GM23248 (cell line): ENCODE data around the gene FGF14. TPM values are rescaled to one million over a fixed set of nuclear protein-coding genes. Genes with fewer than 3 reads are reported as not detected.

Experiments used
- DNase-seq: peaks from one replicate; pipeline ENCODE4 v3.0.0-alpha.2; 2015
- H2AFZ ChIP-seq: fragments of 200-600 bp; sonication (generic); 2 replicates; pipeline ENCODE4 v1.6.1; 2016; ENCODE audit warnings: antibody characterized with exemption
- H3F3A ChIP-seq: fragments of 200-600 bp; sonication (generic); 2 replicates; pipeline ENCODE4 v1.6.1; 2016; ENCODE audit warnings: mild to moderate bottlenecking, antibody characterized with exemption, mixed run types; ENCODE audit not compliant: insufficient read depth
- H3K27ac ChIP-seq: fragments of 200-600 bp; sonication (generic); 2 replicates; pipeline ENCODE4 v1.5.1; 2016; ENCODE audit warnings: mild to moderate bottlenecking
- H3K27me3 ChIP-seq: fragments of 200-600 bp; sonication (generic); replicated peaks from 2 replicates; pipeline ENCODE4 v1.6.1; 2016; ENCODE audit warnings: mild to moderate bottlenecking; ENCODE audit not compliant: insufficient read depth
- H3K36me3 ChIP-seq: fragments of 200-600 bp; sonication (generic); 2 replicates; pipeline ENCODE4 v1.6.1; 2016; ENCODE audit warnings: low read depth, mild to moderate bottlenecking
- H3K4me1 ChIP-seq: fragments of 200-600 bp; sonication (generic); 2 replicates; pipeline ENCODE4 v1.6.1; 2016; ENCODE audit warnings: mild to moderate bottlenecking; ENCODE audit not compliant: insufficient read depth
- H3K4me2 ChIP-seq: fragments of 200-600 bp; sonication (generic); one replicate; pipeline ENCODE4 v1.6.1; 2016; ENCODE audit warnings: mild to moderate bottlenecking; ENCODE audit not compliant: unreplicated experiment
- H3K4me3 ChIP-seq: fragments of 200-600 bp; sonication (generic); 2 replicates; pipeline ENCODE4 v1.5.1; 2016; ENCODE audit warnings: mild to moderate bottlenecking
- H3K79me2 ChIP-seq: fragments of 200-600 bp; sonication (generic); 2 replicates; pipeline ENCODE4 v1.6.1; 2016; ENCODE audit warnings: mild to moderate bottlenecking; ENCODE audit not compliant: insufficient read depth
- H3K9ac ChIP-seq: fragments of 200-600 bp; sonication (generic); 2 replicates; pipeline ENCODE4 v1.6.1; 2016; ENCODE audit warnings: mild to moderate bottlenecking
- H3K9me2 ChIP-seq: fragments of 200-600 bp; sonication (generic); 2 replicates; pipeline ENCODE4 v1.6.1; 2016; ENCODE audit warnings: mixed run types, mild to moderate bottlenecking, moderate library complexity; ENCODE audit not compliant: insufficient read depth
- H3K9me3 ChIP-seq: fragments of 200-600 bp; sonication (generic); one replicate; pipeline ENCODE4 v1.6.1; 2017; ENCODE audit warnings: low read depth
- H4K20me1 ChIP-seq: fragments of 200-600 bp; sonication (generic); 2 replicates; pipeline ENCODE4 v1.6.0; 2016; ENCODE audit not compliant: insufficient read depth
- EZH2 ChIP-seq: fragments of 200-600 bp; sonication (generic); IDR thresholded peaks from 2 replicates; pipeline ENCODE4 v1.6.1; 2018; ENCODE audit warnings: antibody characterized with exemption, mild to moderate bottlenecking; ENCODE audit not compliant: insufficient read depth, poor library complexity, severe bottlenecking
- EZH2phosphoT487 ChIP-seq: fragments of 200-600 bp; sonication (generic); IDR thresholded peaks from 2 replicates; pipeline ENCODE4 v1.6.1; 2018; ENCODE audit warnings: antibody characterized with exemption, moderate library complexity, mild to moderate bottlenecking, low read depth; ENCODE audit not compliant: insufficient read depth
- WGBS, 2 experiments: methylation state at CpG; one replicate each; pipeline ENCODE4 v1.1.6; 2015 to 2017; ENCODE audit warnings: low lambda C conversion rate in 2 of 2, low coverage in 1 of 2; ENCODE audit errors: missing lambda C conversion rate in 2 of 2; 5-methylcytosine and 5-hydroxymethylcytosine counted together
- in situ Hi-C: fragments of 300-500 bp; cut with MboI; formaldehyde crosslinking; loops from 2 replicates; pipeline ENCODE4 v1.15.0; 2020
- polyA plus RNA-seq: library from polyadenylated mRNA; unstranded; fragments of >200 nt; fragmentation: Nextera tagmentation; extraction: Ambion mirVana; gene quantifications from 2 replicates; pipeline ENCODE4 v1.2.1, GENCODE V29; 2016
- total RNA-seq: library from RNA; depleted of rRNA; stranded (reverse); fragments of >200 nt; shearing (Covaris generic); gene quantifications from 2 replicates; pipeline ENCODE4 v1.2.3, GENCODE V29; 2014

The FGF14 gene
- total and polyA plus RNA-seq, 2 experiments from 2014 or later, result 1.9 TPM; not detected in 1

- no peak overlapping the region for H2AFZ ChIP-seq
- in situ Hi-C loops, result no loop called here
- DNase-seq, result peak; percentile 8
These were observed 265.0 kb downstream of the FGF14 start for GRCh38 chr13:102136735-102137296.

GRCh38 chr13:102132777-102133295, 269.0 kb downstream of the FGF14 start:
- Histone ChIP-seq H3K27ac (no peak overlapping the region), H3K4me3 (no peak overlapping the region), H3K36me3 (no peaks in the 10 kb centered on the region), H3K4me1 (peaks cover 7% of the 10 kb centered on the region; the same call in 1 of the 2 replicates), H3K79me2 (no peaks in the 10 kb centered on the region), H3K9me3 (no peaks in the 10 kb centered on the region), H3K4me2 (no peak overlapping the region), H3K27me3 (peaks cover 9% of the 10 kb centered on the region; the same call in 1 of the 2 replicates), H3K9ac (no peak overlapping the region), H4K20me1 (no peaks in the 10 kb centered on the region), H3F3A (no peaks in the 10 kb centered on the region), H3K9me2 (no peaks in the 10 kb centered on the region), H2AFZ (no peak overlapping the region)
- no peak for TF ChIP-seq EZH2
- WGBS, 2 experiments, result 78 to 85% methylated on average over 3 of the region's 3 CpGs
- DNase-seq, result no peak
- in situ Hi-C loops, result no loop called here

More at GRCh38 chr13:102136735-102137296, 265.0 kb downstream of the FGF14 start:
- no peaks in the 10 kb centered on the region for H3K36me3 ChIP-seq
- no peaks in the 10 kb centered on the region for H3K9me2 ChIP-seq
- no peak overlapping the region for H3K4me2 ChIP-seq
- H3K9me3 ChIP-seq, result no peaks in the 10 kb centered on the region
- H3K4me1 ChIP-seq, result no peaks in the 10 kb centered on the region
- WGBS, 2 experiments, result 77 to 83% methylated on average over 3 of the region's 3 CpGs
- no peak overlapping the region for H3K27ac ChIP-seq
- no peaks in the 10 kb centered on the region for H4K20me1 ChIP-seq
- H3K9ac ChIP-seq, result no peak overlapping the region
- peaks cover 9% of the 10 kb centered on the region; the same call in 1 of the 2 replicates for H3K27me3 ChIP-seq
- TF ChIP-seq EZH2 (no peak), EZH2phosphoT487 (no peak)
- no peaks in the 10 kb centered on the region for H3K79me2 ChIP-seq
- no peaks in the 10 kb centered on the region for H3F3A ChIP-seq
- no peak overlapping the region for H3K4me3 ChIP-seq

DNA sequence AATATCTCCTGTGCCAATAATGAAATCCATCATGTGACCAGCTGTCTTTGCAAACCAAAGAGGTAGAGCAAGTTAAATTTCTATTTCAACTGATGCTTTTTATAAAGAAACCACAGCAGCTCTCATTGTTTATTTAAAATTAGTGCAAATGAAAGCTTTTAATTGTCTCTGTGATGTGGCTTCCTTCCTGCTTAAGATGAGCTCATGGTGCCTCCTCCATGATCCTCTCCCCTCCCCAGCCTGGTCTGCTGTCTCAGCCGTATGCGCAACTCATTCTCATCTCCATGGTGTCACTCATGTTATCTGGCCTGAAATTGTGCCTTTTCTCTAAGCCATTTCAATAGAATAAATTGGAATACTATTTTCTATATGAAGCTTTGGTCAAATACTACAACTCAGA, 270.6 kb downstream of the FGF14 start:
- H2AFZ ChIP-seq, result no peak overlapping the region
- H3K27me3 ChIP-seq, result peaks cover 9% of the 10 kb centered on the region; the same call in 1 of the 2 replicates
- no peak for DNase-seq
- TF ChIP-seq EZH2 (no peak), EZH2phosphoT487 (no peak)
- in situ Hi-C loops, result no loop called here
- no peak overlapping the region for H3K4me2 ChIP-seq
- H3K4me1 ChIP-seq, result peaks cover 7% of the 10 kb centered on the region; the same call in 1 of the 2 replicates
- H3K9me2 ChIP-seq, result no peaks in the 10 kb centered on the region
- H3K79me2 ChIP-seq, result no peaks in the 10 kb centered on the region
- H3K9me3 ChIP-seq, result no peaks in the 10 kb centered on the region
- no peaks in the 10 kb centered on the region for H3K36me3 ChIP-seq
- no peaks in the 10 kb centered on the region for H3F3A ChIP-seq
- no peak overlapping the region for H3K4me3 ChIP-seq
- no peaks in the 10 kb centered on the region for H4K20me1 ChIP-seq
- no peak overlapping the region for H3K9ac ChIP-seq
- no peak overlapping the region for H3K27ac ChIP-seq
- 82 to 100% methylated on average over 2 of the region's 2 CpGs for WGBS, 2 experiments

GRCh38 chr13:102128216-102128810, 273.5 kb downstream of the FGF14 start:
- no peaks in the 10 kb centered on the region for H3K79me2 ChIP-seq
- H3K4me1 ChIP-seq, result peaks cover 7% of the 10 kb centered on the region; the same call in 1 of the 2 replicates
- H3K4me3 ChIP-seq, result no peak overlapping the region
- H3K27me3 ChIP-seq, result peaks cover 2% of the 10 kb centered on the region; the same call in 1 of the 2 replicates
- no peaks in the 10 kb centered on the region for H3F3A ChIP-seq
- H3K9ac ChIP-seq, result no peak overlapping the region
- no peaks in the 10 kb centered on the region for H3K9me2 ChIP-seq
- no peak overlapping the region for H2AFZ ChIP-seq
- H3K4me2 ChIP-seq, result no peak overlapping the region
- no peaks in the 10 kb centered on the region for H3K9me3 ChIP-seq
- in situ Hi-C loops, result no loop called here
- peak; percentile 71 for DNase-seq
- H3K36me3 ChIP-seq, result no peaks in the 10 kb centered on the region
- no peaks in the 10 kb centered on the region for H4K20me1 ChIP-seq
- H3K27ac ChIP-seq, result no peak overlapping the region
- TF ChIP-seq EZH2 (no peak), EZH2phosphoT487 (no peak)
- 25 to 27% methylated on average over 4 of the region's 4 CpGs for WGBS, 2 experiments
